A549 (cell line): ENCODE results near the gene ASPG. TPM values are rescaled to one million over a fixed set of nuclear protein-coding genes. Genes with fewer than 3 reads are reported as not detected.
A peak's percentile ranks its signal among the peaks of the same experiment; 100 is the strongest.

Experiments
- ATAC-seq, 2 experiments: fragments of 200-7000 bp in 1 of 2; fragments of >200 bp in 1 of 2; cut with Nextera tagmentation in 1 of 2; cut with Tn5 transposase in 1 of 2; 3 replicates each; pipeline versions ENCODE4 v1.8.0 to v1.9.1; 2018 to 2020; ENCODE audit warnings: mild to moderate bottlenecking in 1 of 2, moderate library complexity in 1 of 2
- CTCF ChIA-PET: fragments of 300-600 bp; sonication (Branson Sonifier 250); formaldehyde crosslinking; extraction: SDS; loops from one replicate; lab custom pipeline; 2021; ENCODE audit warnings: antibody characterized with exemption, inconsistent platforms; lab: Yijun Ruan, JAX
- POLR2A ChIA-PET: fragments of 350-600 bp; formaldehyde crosslinking; extraction: SDS; loops from one replicate; lab custom pipeline; 2021; ENCODE audit warnings: antibody characterized with exemption, inconsistent platforms; lab: Yijun Ruan, JAX
- DNase-seq, 2 experiments: peaks; one replicate each; pipeline versions ENCODE4 v3.0.0 to v3.0.0-alpha.2; 2011 to 2016; ENCODE audit warnings: low read depth in 1 of 2, low spot score in 1 of 2
- FAIRE-seq: peaks from 2 replicates; lab custom pipeline; 2011; peaks lifted over from hg19 to GRCh38; lab: Jason Lieb, UNC
- H3K27ac ChIP-seq, 2 experiments: fragments of >200 bp; sonication (Bioruptor Twin); formaldehyde crosslinking; 3 replicates each; pipeline ENCODE4 v1.5.1; 2016 to 2017
- H3K4me1 ChIP-seq: fragments of >200 bp; sonication (Bioruptor Twin); formaldehyde crosslinking; 3 replicates; pipeline ENCODE4 v1.6.1; 2016
- H3K4me2 ChIP-seq: fragments of >200 bp; sonication (Bioruptor Twin); formaldehyde crosslinking; 3 replicates; pipeline ENCODE4 v1.6.1; 2016
- H3K4me3 ChIP-seq: fragments of >200 bp; sonication (Bioruptor Twin); formaldehyde crosslinking; 3 replicates; pipeline ENCODE4 v1.5.1; 2016
- H3K9me3 ChIP-seq: fragments of >200 bp; sonication (Bioruptor Twin); formaldehyde crosslinking; 3 replicates; pipeline ENCODE4 v1.6.1; 2016
- BHLHE40 ChIP-seq: IDR thresholded peaks from 2 replicates; pipeline ENCODE4 v1.6.1; 2012; ENCODE audit warnings: low read depth, low read length, inconsistent platforms
- CHD2 ChIP-seq: fragments of 150-350 bp; IDR thresholded peaks from 2 replicates; pipeline ENCODE4 v1.6.1; 2014; ENCODE audit warnings: low read length; ENCODE audit not compliant: partially characterized antibody
- EHF ChIP-seq: fragments of 250-450 bp; sonication (Bioruptor Pico); IDR thresholded peaks from 2 replicates; pipeline ENCODE4 v1.5.0; 2020; ENCODE audit warnings: mild to moderate bottlenecking
- EHMT2 ChIP-seq: fragments of 200-600 bp; sonication (generic); IDR thresholded peaks from 2 replicates; pipeline ENCODE4 v1.6.1; 2016; ENCODE audit warnings: antibody characterized with exemption, low read depth, mild to moderate bottlenecking, moderate library complexity
- FOSL2 ChIP-seq, 2 experiments: fragments of 450-650 bp in 1 of 2; fragments of >200 bp in 1 of 2; sonication (Bioruptor Twin) in 1 of 2; formaldehyde crosslinking; IDR thresholded peaks; 2 replicates each; pipeline versions ENCODE4 v1.5.0 to v1.6.1; 2016 to 2020; ENCODE audit warnings: mild to moderate bottlenecking in 1 of 2, moderate library complexity in 1 of 2
- HOXB13 ChIP-seq: fragments of 250-450 bp; sonication (Bioruptor Pico); IDR thresholded peaks from 2 replicates; pipeline ENCODE4 v1.5.0; 2020; ENCODE audit warnings: low read depth, mild to moderate bottlenecking, moderate library complexity
- HOXB5 ChIP-seq: fragments of 250-450 bp; sonication (Bioruptor Pico); IDR thresholded peaks from 2 replicates; pipeline ENCODE4 v1.5.0; 2020; ENCODE audit warnings: mild to moderate bottlenecking, moderate library complexity
- JUN ChIP-seq, 2 experiments: fragments of >200 bp; sonication (Bioruptor Twin); formaldehyde crosslinking; IDR thresholded peaks; 2 replicates in 1 of 2; 3 replicates in 1 of 2; pipeline ENCODE4 v1.6.1; 2016 to 2017
- MYC ChIP-seq: IDR thresholded peaks from 2 replicates; pipeline ENCODE4 v1.6.1; 2012; ENCODE audit warnings: mild to moderate bottlenecking, inconsistent platforms, low read length, improper control_type of control experiment, borderline replicate concordance
- NR3C1 ChIP-seq: fragments of >200 bp; sonication (Bioruptor Twin); formaldehyde crosslinking; IDR thresholded peaks from 3 replicates; pipeline ENCODE4 v1.6.1; 2017
- POLR2A ChIP-seq: IDR thresholded peaks from 2 replicates; pipeline ENCODE4 v1.6.1; 2012; ENCODE audit warnings: mild to moderate bottlenecking, low read length
- POLR2AphosphoS2 ChIP-seq: conservative IDR thresholded peaks from 2 replicates; pipeline ENCODE4 v1.6.1; 2012; ENCODE audit warnings: low read length, improper control_type of control experiment, inconsistent platforms
- RAD21 ChIP-seq, 2 experiments: fragments of >200 bp in 1 of 2; sonication (Bioruptor Twin) in 1 of 2; formaldehyde crosslinking in 1 of 2; IDR thresholded peaks in 1 of 2; conservative IDR thresholded peaks in 1 of 2; 2 replicates in 1 of 2; 3 replicates in 1 of 2; pipeline ENCODE4 v1.6.1; 2012 to 2018; ENCODE audit warnings: inconsistent platforms in 1 of 2
- REST ChIP-seq: fragments of 200-600 bp; sonication (generic); IDR thresholded peaks from 2 replicates; pipeline ENCODE4 v1.6.1; 2016; ENCODE audit warnings: antibody characterized with exemption, mild to moderate bottlenecking, moderate library complexity
- RFX5 ChIP-seq: fragments of 450-650 bp; IDR thresholded peaks from 2 replicates; pipeline ENCODE4 v1.7.1; 2014; ENCODE audit warnings: antibody characterized with exemption, mild to moderate bottlenecking, moderate library complexity
- SMC3 ChIP-seq: fragments of >200 bp; sonication (Bioruptor Twin); formaldehyde crosslinking; IDR thresholded peaks from 3 replicates; pipeline ENCODE4 v1.6.1; 2018; ENCODE audit warnings: inconsistent platforms
- SREBF2 ChIP-seq: fragments of 450-650 bp; IDR thresholded peaks from 2 replicates; pipeline ENCODE4 v1.6.1; 2014; ENCODE audit warnings: mild to moderate bottlenecking, moderate library complexity
- TFCP2L1 ChIP-seq: fragments of 250-450 bp; sonication (Bioruptor Pico); IDR thresholded peaks from 2 replicates; pipeline ENCODE4 v1.5.0; 2021; ENCODE audit warnings: mild to moderate bottlenecking
- TP53 ChIP-seq: fragments of 250-450 bp; sonication (Bioruptor Pico); IDR thresholded peaks from 2 replicates; pipeline ENCODE4 v1.5.0; 2021; ENCODE audit warnings: mild to moderate bottlenecking, moderate library complexity
- ZC3H11A ChIP-seq: fragments of 450-650 bp; IDR thresholded peaks from 2 replicates; pipeline ENCODE4 v1.6.1; 2014; ENCODE audit warnings: antibody characterized with exemption, mild to moderate bottlenecking
- ZFP36 ChIP-seq: fragments of 450-650 bp; IDR thresholded peaks from 2 replicates; pipeline ENCODE4 v1.6.1; 2014; ENCODE audit warnings: borderline replicate concordance; ENCODE audit not compliant: partially characterized antibody
- WGBS: methylation state at CpG from one replicate; pipeline ENCODE4 v1.1.6; 2017; ENCODE audit errors: missing lambda C conversion rate; 5-methylcytosine and 5-hydroxymethylcytosine counted together
- polyA plus RNA-seq, 4 experiments: library from polyadenylated mRNA; depleted of rRNA in 3 of 4; stranded (reverse); fragments of >200 nt; fragmentation: RNase III in 1 of 4; extraction: RNeasy Plus Mini Kit Qiagen cat#74134 plus additional on column Dnase treatment in 1 of 4; gene quantifications; 2 replicates in 3 of 4; 3 replicates in 1 of 4; pipeline ENCODE4 v1.2.3, GENCODE V29; 2011 to 2017
- TF ChIP-seq, protein P1 (sequence below): fragments of 150-350 bp; IDR thresholded peaks from 2 replicates; pipeline ENCODE4 v1.6.1; 2014; ENCODE audit warnings: low read depth, mild to moderate bottlenecking, low read length
- TF ChIP-seq, protein P2 (sequence below): IDR thresholded peaks from 2 replicates; pipeline ENCODE4 v1.6.1; 2012
- TF ChIP-seq, protein P3 (sequence below): fragments of >200 bp; sonication (Bioruptor Twin); formaldehyde crosslinking; IDR thresholded peaks from 3 replicates; pipeline ENCODE4 v1.5.1; 2016
- TF ChIP-seq, protein P4 (sequence below): fragments of 450-650 bp; IDR thresholded peaks from 2 replicates; pipeline ENCODE4 v1.6.1; 2014; ENCODE audit warnings: antibody characterized with exemption

The ASPG gene
- polyA plus RNA-seq, 2 of the 4 experiments (the other 2 are of a cell fraction): not detected

- no peak for TF ChIP-seq TP53 (CRISPR knock-in tag)
- peak; percentile 68 for TF ChIP-seq SMC3
- TF ChIP-seq, protein P1, sequence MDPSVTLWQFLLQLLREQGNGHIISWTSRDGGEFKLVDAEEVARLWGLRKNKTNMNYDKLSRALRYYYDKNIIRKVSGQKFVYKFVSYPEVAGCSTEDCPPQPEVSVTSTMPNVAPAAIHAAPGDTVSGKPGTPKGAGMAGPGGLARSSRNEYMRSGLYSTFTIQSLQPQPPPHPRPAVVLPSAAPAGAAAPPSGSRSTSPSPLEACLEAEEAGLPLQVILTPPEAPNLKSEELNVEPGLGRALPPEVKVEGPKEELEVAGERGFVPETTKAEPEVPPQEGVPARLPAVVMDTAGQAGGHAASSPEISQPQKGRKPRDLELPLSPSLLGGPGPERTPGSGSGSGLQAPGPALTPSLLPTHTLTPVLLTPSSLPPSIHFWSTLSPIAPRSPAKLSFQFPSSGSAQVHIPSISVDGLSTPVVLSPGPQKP: no peak
- TF ChIP-seq RAD21 (conservative IDR thresholded peaks at IDR 0.05 in 1 of 2, IDR thresholded peaks at IDR 0.05 in 1 of 2): peak; percentile 57 to 62
- no peak for TF ChIP-seq NR3C1
- TF ChIP-seq ZC3H11A: no peak
- TF ChIP-seq, protein P2, sequence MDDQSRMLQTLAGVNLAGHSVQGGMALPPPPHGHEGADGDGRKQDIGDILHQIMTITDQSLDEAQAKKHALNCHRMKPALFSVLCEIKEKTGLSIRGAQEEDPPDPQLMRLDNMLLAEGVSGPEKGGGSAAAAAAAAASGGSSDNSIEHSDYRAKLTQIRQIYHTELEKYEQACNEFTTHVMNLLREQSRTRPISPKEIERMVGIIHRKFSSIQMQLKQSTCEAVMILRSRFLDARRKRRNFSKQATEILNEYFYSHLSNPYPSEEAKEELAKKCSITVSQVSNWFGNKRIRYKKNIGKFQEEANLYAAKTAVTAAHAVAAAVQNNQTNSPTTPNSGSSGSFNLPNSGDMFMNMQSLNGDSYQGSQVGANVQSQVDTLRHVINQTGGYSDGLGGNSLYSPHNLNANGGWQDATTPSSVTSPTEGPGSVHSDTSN: no peak
- no peak for TF ChIP-seq TFCP2L1
- no peak for TF ChIP-seq JUN (IDR thresholded peaks at IDR 0.05)
- TF ChIP-seq EHMT2: no peak
- TF ChIP-seq ZFP36: no peak
- TF ChIP-seq HOXB13 (CRISPR knock-in tag): no peak
Measured at GRCh38 chr14:104094709-104095425, 9.4 kb downstream of the ASPG start (continued).

DNA sequence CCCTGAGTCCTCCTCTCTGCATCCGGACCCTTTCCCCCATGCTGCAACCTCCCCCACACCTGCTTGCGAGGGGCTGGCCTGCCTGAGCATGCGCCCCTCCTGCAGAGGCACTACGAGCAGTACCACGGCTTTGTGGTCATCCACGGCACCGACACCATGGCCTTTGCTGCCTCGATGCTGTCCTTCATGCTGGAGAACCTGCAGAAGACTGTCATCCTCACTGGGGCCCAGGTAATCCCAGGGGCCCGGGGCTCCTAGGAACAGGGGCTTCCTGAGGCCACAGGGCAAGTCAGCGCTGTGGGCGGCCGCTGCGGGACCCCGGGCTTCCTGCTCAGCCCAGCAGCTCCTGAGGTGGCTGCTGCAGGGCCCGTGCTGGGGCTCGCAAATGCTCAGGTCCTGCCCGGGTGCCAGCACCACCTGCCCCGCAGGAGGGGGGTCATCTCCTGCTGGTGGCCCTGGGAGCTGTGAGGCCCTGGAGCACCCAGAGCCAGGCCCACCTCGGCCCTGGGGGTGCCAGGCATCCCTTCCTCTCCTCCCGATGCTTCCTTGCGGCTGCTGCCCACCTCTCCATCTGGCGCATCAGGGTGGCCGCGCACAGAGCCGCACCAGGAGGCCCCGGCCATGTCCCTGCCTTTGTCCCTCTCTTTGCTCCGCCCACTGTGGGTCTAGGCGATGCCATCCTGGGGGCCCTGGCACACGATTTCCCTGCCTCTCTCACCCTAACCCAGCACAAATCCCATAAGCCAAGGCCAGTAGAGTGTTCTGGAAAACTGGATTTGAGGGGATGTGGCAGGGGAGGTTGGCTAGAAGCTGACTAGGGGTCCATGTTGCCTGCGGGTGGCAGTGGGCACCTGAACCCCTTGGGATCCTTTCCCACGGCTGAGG, 10.2 kb downstream of the ASPG start:
- Histone ChIP-seq H3K9me3 (no peaks in the 10 kb centered on the region), H3K4me1 (peaks cover 5% of the 10 kb centered on the region; the same call in 2 of the 3 replicates), H3K4me2 (no peak overlapping the region), H3K4me3 (no peak overlapping the region), H3K27ac (no peak overlapping the region)
- no peak for FAIRE-seq
- ATAC-seq: no peak
- WGBS: 65% methylated on average over 12 of the region's 31 CpGs
- CTCF ChIA-PET: interaction anchor here (0.7 to 4.6 kb wide), 30 partner anchors 9 to 552 kb away, joined by 3 to 40 read pairs (median 5); partner anchors contain the start of gene ASPG
- POLR2A ChIA-PET: no interaction called here
- no peak for DNase-seq
- no peak for TF ChIP-seq MYC
- TF ChIP-seq RFX5: no peak
- TF ChIP-seq, protein P3, sequence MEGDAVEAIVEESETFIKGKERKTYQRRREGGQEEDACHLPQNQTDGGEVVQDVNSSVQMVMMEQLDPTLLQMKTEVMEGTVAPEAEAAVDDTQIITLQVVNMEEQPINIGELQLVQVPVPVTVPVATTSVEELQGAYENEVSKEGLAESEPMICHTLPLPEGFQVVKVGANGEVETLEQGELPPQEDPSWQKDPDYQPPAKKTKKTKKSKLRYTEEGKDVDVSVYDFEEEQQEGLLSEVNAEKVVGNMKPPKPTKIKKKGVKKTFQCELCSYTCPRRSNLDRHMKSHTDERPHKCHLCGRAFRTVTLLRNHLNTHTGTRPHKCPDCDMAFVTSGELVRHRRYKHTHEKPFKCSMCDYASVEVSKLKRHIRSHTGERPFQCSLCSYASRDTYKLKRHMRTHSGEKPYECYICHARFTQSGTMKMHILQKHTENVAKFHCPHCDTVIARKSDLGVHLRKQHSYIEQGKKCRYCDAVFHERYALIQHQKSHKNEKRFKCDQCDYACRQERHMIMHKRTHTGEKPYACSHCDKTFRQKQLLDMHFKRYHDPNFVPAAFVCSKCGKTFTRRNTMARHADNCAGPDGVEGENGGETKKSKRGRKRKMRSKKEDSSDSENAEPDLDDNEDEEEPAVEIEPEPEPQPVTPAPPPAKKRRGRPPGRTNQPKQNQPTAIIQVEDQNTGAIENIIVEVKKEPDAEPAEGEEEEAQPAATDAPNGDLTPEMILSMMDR: no peak
- no peak for TF ChIP-seq POLR2AphosphoS2
- TF ChIP-seq HOXB5 (CRISPR knock-in tag): no peak
- no peak for TF ChIP-seq POLR2A
- no peak for TF ChIP-seq BHLHE40
- no peak for TF ChIP-seq FOSL2 (IDR thresholded peaks at IDR 0.05)
- TF ChIP-seq FOSL2 (CRISPR knock-in tag; IDR thresholded peaks at IDR 0.05): no peak
- no peak for TF ChIP-seq CHD2
- TF ChIP-seq RAD21 (conservative IDR thresholded peaks at IDR 0.05 in 1 of 2, IDR thresholded peaks at IDR 0.05 in 1 of 2): no peak
- TF ChIP-seq SREBF2: no peak
- TF ChIP-seq, protein P4, sequence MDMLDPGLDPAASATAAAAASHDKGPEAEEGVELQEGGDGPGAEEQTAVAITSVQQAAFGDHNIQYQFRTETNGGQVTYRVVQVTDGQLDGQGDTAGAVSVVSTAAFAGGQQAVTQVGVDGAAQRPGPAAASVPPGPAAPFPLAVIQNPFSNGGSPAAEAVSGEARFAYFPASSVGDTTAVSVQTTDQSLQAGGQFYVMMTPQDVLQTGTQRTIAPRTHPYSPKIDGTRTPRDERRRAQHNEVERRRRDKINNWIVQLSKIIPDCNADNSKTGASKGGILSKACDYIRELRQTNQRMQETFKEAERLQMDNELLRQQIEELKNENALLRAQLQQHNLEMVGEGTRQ: no peak
- TF ChIP-seq TP53 (CRISPR knock-in tag): no peak
- no peak for TF ChIP-seq EHF (CRISPR knock-in tag)
- TF ChIP-seq REST: no peak
- no peak for TF ChIP-seq NR3C1
- no peak for TF ChIP-seq ZC3H11A
- TF ChIP-seq, protein P1: no peak
